Colon (tissue), 2 donors: Measurements from ENCODE around the gene SYNDIG1.
"Not testable (repeated sequence)": the region's sequence is repeated elsewhere in the genome, so short reads cannot be mapped to it uniquely, and the experiment has no call there.

Experiments
- FAIRE-seq: peaks from 2 replicates; lab custom pipeline; 2012; peaks lifted over from hg19 to GRCh38; lab: Jason Lieb, UNC
- donor health status: control.
- donor health status: control.

Gene SYNDIG1

DNA sequence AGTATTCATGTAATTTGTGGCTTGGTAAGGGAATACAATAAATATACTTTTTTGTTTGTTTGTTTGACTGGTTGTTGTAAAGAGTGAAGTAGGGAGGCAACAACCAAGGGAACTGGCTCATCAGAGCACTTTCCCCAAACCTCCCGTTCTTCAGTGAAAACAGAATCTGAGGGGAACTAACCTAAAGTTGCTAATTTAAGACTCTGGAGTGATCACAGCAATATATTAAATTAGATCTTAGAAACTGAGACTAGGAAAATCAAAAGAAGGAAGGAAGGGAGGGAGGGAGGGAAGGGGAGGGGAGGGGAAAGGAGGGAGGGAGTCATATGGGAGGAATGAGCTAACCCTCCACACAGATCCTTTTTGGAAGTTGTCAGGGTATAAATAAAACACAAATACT lies 144.9 kb downstream of the SYNDIG1 start:
- FAIRE-seq, result no peak

- no peak for FAIRE-seq
Measured at GRCh38 chr20:24615353-24615752, 145.9 kb downstream of the SYNDIG1 start.

DNA sequence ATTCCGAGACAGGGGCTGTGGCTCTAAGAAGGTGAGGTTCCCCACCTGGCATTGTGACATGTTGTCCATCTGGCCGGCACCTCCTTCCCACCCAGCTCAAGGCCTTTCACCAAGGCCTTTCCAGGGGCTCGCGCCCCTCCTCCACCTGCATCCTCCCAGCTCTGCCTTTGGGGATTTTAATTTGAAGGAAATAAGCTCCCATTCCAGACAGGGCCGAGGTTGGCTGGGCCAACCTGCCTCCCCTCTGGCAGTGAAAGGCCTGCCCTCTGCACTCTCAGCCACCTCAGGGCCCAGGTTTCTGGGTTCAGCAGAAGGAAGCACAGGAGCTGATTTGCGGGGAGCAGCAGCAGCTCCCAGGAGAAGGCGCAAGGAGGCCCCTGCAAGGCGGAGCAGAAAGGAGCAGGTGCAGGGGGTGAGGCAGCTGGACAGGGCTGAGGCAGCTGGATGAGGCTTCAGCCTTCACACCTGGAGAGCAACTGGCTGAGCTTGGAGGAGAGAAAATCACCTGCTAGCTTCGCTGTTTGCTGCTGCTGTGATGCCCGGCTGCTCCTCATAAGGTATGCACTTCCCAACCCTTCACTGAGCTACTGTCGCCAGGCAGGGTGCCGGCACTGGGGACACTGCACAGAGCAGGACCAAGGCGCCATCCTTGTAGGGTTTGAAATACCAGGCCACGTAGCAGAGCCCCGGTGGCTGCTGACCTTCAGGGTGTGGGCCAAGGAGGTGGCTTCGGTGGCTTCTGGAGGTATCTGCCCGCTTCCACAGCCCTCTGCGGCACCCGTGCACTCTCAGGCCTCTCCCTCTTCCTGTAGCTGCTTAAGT lies 147.0 kb downstream of the SYNDIG1 start:
- FAIRE-seq, result no peak

- no peak for FAIRE-seq
Measured at GRCh38 chr20:24617080-24617432, 147.6 kb downstream of the SYNDIG1 start.

- FAIRE-seq, result no peak
Measured at GRCh38 chr20:24617757-24618450, 148.5 kb downstream of the SYNDIG1 start.

- no peak for FAIRE-seq
Measured at GRCh38 chr20:24618739-24619138, 149.3 kb downstream of the SYNDIG1 start.

DNA sequence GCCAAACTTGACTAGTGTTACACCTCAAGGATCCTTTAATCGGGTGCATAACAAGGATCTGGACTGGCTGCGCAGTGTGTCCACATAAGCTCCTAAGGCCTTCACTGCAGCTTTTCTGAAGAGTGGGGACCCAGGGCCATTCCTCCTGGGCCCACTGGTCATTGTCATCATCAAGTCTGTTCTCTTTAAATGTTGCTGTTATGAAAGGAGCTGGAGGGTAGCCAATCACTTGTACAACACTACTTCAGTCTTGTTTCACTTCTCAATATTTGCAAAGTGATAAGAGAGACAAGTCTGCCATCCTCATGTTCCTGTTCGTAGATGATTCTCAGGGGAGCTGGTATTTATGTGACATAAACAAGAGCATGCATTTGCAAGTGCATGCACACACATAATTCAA lies 149.8 kb downstream of the SYNDIG1 start:
- no peak for FAIRE-seq

- FAIRE-seq, result no peak
Measured at GRCh38 chr20:24620937-24621519, 151.6 kb downstream of the SYNDIG1 start.

DNA sequence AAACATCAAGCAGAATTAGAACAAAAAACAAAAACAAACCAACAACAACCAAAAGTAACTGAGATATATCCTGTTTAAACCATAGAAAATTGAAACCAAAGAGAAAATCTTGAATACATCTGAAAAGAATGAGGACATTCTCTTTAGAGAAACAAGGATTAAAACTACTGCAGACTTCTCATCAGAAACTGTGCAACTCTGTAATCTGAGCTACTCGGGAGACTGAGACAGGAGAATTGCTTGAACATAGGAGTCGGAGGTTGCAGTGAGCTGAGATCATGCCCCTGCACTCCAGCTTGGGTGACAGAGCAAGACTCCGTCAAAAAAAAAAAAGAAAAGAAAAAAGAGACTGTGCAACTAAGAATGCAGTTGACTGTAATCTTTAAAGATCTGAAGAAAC lies 153.4 kb downstream of the SYNDIG1 start:
- FAIRE-seq, result no peak

DNA sequence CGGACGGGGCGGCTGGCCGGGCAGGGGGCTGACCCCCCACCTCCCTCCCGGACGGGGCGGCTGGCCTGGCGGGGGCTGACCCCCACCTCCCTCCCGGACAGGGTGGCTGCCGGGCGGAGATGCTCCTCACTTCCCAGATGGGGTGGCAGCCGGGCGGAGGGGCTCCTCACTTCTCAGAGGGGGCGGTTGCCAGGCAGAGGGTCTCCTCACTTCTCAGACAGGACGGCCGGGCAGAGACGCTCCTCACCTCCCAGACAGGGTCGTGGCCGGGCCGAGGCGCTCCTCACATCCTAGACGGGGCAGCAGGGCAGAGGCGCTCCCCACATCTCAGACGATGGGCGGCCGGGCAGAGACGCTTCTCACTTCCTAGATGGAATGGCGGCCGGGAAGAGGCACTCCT lies 156.7 kb downstream of the SYNDIG1 start:
- not testable (repeated sequence) for FAIRE-seq

DNA sequence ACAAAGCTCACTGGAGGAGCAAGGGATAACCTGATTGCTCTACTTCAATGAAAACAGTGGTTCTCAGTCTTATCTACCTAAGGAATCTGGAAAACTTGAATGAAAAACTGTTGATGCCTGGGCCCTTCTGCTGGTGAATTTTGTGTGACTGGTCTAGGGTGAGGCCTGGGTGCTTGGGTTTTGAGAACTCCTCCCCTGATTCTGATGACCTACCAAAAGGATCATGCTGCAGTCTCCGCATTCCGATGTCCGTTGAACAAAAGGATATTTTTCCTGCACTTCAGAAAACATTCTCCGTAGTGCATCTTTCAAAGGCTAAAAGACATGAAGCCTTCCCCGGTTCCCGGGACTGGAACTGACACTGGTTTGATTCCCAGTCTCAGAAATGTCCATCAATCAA lies 157.9 kb downstream of the SYNDIG1 start:
- no peak for FAIRE-seq

DNA sequence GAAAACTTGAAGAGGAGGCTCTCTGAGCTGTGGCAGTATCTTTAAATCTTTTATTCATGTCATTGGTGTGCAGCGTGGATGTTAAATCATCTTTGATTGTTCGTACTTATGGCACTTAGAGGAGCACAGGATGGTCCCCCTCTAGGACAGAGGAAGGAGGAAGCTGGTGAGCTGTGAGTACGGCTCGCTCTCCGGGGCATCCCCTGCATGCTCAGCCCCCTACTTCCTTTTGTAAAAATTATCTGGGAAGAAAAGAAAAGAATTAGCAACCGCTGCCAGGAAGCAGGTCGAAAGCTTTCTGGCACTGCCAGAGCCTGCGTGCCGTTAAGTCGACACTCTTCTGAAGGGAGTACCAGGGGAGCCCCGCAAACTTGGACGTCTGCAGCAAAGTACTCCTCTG lies 158.5 kb downstream of the SYNDIG1 start:
- FAIRE-seq, result no peak

DNA sequence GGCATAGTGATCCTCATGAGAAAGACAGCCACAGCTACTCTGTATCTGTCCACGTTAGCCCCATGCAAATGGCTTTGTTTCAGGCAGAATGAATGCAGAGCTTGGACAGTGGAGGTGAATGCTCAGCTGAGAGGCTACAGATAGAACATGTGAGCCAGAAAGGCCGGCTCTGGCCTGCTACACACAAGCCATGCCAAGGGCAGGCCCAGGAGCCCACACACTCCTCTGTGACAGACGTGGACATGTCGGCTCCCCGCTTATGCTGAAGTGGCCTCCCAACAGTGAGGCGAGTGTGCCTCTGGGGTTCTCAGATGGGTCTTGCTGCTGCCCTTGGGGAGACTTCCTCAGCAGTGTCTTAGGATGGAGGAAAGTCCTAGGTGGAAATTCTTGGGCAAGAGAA lies 159.6 kb downstream of the SYNDIG1 start:
- no peak for FAIRE-seq

- no peak for FAIRE-seq
Measured at GRCh38 chr20:24629668-24630067, 160.2 kb downstream of the SYNDIG1 start.

GRCh38 chr20:24630486-24631172 lies 161.2 kb downstream of the SYNDIG1 start:
- FAIRE-seq, result no peak

GRCh38 chr20:24631173-24631505 lies 161.7 kb downstream of the SYNDIG1 start:
- FAIRE-seq, result no peak

- no peak for FAIRE-seq
Measured at GRCh38 chr20:24632581-24632980, 163.2 kb downstream of the SYNDIG1 start.

DNA sequence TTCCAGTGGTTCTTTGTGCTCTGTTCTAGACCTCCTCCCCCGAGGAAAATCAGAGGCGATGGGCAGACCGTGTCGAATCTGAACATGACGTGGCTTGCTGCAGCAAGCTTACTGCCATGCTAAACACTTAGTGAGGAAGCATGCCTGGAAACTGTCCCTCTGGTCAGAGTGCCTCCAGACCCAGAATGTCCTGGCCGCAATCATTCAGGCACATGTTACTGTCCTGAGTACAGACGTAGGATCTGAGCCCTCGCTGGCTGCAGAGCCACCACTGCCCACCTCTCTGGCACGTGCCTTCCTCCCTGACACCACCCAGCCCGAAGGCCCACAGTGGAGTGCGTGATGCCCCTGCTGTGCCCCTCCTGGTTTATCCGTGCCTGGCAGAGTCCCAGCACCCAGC lies 163.6 kb downstream of the SYNDIG1 start:
- no peak for FAIRE-seq

DNA sequence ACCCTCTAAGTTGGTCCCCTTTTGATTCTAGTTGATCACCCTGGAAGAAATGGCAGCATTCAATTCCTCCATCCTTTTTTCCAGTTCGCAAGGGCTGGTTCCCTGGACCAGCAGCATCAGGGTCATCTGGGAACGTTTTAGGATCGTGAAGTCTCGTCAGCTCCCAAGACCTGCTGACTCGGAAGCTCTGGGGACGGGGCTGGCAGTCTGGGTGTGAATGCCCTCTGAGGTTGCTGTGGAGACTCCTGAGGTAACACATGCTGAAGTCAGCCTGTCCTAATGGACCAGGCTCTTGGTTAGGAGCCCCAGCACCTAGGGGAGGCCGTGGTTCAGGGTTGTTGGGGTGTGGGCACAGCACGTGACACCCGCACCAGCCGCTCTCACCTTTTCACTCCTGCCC lies 164.1 kb downstream of the SYNDIG1 start:
- FAIRE-seq, result no peak

GRCh38 chr20:24634855-24635254 lies 165.4 kb downstream of the SYNDIG1 start:
- no peak for FAIRE-seq

DNA sequence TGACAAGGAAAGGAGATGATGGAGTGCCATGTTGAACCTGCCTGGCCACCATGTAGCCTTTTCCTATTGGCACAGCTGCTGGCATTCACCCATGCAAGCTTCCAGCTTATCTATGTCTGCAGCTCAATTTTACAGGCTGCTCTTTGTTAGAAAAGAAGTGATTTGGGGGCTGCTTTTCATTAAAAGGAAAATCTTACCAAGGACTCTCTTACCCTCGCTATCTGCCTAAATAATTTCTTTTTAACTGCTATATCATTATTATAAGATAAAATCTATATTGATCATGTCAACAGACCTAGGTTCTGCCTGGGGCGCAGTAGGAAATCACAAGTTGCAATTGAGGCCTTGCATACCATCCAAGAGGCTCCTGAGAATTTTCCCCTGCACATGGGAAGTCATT lies 167.2 kb downstream of the SYNDIG1 start:
- FAIRE-seq, result no peak

DNA sequence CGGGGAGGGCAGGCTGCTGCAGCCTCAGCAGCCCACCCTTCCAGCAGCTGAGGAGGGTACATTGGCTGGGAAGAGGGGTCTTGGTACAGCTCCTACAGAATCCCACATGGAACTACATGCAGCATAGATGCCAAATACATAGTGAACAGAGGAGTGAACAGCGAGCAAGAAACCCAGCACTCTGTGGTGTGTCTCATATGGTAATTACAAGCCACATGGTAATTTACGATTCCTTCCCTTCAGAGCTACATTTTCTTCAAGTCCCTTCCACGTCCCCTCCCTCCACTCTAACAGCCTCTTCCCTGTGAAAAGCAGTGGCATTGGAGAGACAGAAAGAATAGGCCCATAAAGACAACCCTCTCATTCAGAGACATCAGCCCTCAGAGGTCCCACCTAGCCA lies 167.7 kb downstream of the SYNDIG1 start:
- no peak for FAIRE-seq

DNA sequence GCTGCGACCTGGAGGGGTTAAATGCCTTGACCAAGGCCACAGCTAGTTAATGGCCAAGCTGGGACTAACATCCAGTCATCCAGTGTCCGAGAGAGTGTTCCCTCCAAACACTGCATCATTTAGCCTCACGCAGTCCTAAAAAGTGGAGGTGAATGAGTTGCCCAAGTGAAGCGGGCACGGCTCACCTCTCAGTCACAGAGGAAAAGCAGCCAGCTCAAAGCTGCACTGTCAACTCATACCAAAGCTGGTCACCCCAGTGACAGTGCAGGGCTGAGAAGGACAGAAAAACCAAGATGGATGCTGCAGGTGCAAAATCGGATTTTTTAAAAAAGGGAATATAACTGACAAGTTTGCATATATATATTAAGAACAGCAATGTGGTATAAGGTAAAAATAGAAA lies 168.5 kb downstream of the SYNDIG1 start:
- FAIRE-seq, result no peak
